A549 (cell line): Measurements from ENCODE around the gene PLPPR3. TPM values are rescaled to one million over a fixed set of nuclear protein-coding genes. Genes with fewer than 3 reads are reported as not detected.

Experiments
- ATAC-seq, 2 experiments: fragments of 200-7000 bp in 1 of 2; fragments of >200 bp in 1 of 2; cut with Nextera tagmentation in 1 of 2; cut with Tn5 transposase in 1 of 2; 3 replicates each; pipeline versions ENCODE4 v1.8.0 to v1.9.1; 2018 to 2020; ENCODE audit warnings: mild to moderate bottlenecking in 1 of 2, moderate library complexity in 1 of 2
- CTCF ChIA-PET: fragments of 300-600 bp; sonication (Branson Sonifier 250); formaldehyde crosslinking; extraction: SDS; loops from one replicate; lab custom pipeline; 2021; ENCODE audit warnings: antibody characterized with exemption, inconsistent platforms; lab: Yijun Ruan, JAX
- POLR2A ChIA-PET: fragments of 350-600 bp; formaldehyde crosslinking; extraction: SDS; loops from one replicate; lab custom pipeline; 2021; ENCODE audit warnings: antibody characterized with exemption, inconsistent platforms; lab: Yijun Ruan, JAX
- DNase-seq, 2 experiments: peaks; one replicate each; pipeline versions ENCODE4 v3.0.0 to v3.0.0-alpha.2; 2011 to 2016; ENCODE audit warnings: low read depth in 1 of 2, low spot score in 1 of 2
- FAIRE-seq: peaks from 2 replicates; lab custom pipeline; 2011; peaks lifted over from hg19 to GRCh38; lab: Jason Lieb, UNC
- H3K27ac ChIP-seq, 2 experiments: fragments of >200 bp; sonication (Bioruptor Twin); formaldehyde crosslinking; 3 replicates each; pipeline ENCODE4 v1.5.1; 2016 to 2017
- H3K4me1 ChIP-seq: fragments of >200 bp; sonication (Bioruptor Twin); formaldehyde crosslinking; 3 replicates; pipeline ENCODE4 v1.6.1; 2016
- H3K4me2 ChIP-seq: fragments of >200 bp; sonication (Bioruptor Twin); formaldehyde crosslinking; 3 replicates; pipeline ENCODE4 v1.6.1; 2016
- H3K4me3 ChIP-seq: fragments of >200 bp; sonication (Bioruptor Twin); formaldehyde crosslinking; 3 replicates; pipeline ENCODE4 v1.5.1; 2016
- H3K9me3 ChIP-seq: fragments of >200 bp; sonication (Bioruptor Twin); formaldehyde crosslinking; 3 replicates; pipeline ENCODE4 v1.6.1; 2016
- CBX8 ChIP-seq: fragments of 200-600 bp; sonication (generic); IDR thresholded peaks from 2 replicates; pipeline ENCODE4 v1.6.1; 2016
- CHD4 ChIP-seq: fragments of 200-600 bp; sonication (generic); IDR thresholded peaks from 2 replicates; pipeline ENCODE4 v1.6.1; 2016; ENCODE audit warnings: antibody characterized with exemption, mild to moderate bottlenecking, borderline replicate concordance
- EHF ChIP-seq: fragments of 250-450 bp; sonication (Bioruptor Pico); IDR thresholded peaks from 2 replicates; pipeline ENCODE4 v1.5.0; 2020; ENCODE audit warnings: mild to moderate bottlenecking
- EP300 ChIP-seq, 2 experiments: fragments of >200 bp; sonication (Bioruptor Twin); formaldehyde crosslinking; IDR thresholded peaks; 2 replicates in 1 of 2; 3 replicates in 1 of 2; pipeline ENCODE4 v1.6.1; 2016 to 2017
- FOSL2 ChIP-seq, 2 experiments: fragments of 450-650 bp in 1 of 2; fragments of >200 bp in 1 of 2; sonication (Bioruptor Twin) in 1 of 2; formaldehyde crosslinking; IDR thresholded peaks; 2 replicates each; pipeline versions ENCODE4 v1.5.0 to v1.6.1; 2016 to 2020; ENCODE audit warnings: mild to moderate bottlenecking in 1 of 2, moderate library complexity in 1 of 2
- HOXA7 ChIP-seq: fragments of 250-450 bp; sonication (Bioruptor Pico); IDR thresholded peaks from 2 replicates; pipeline ENCODE4 v1.5.0; 2020; ENCODE audit warnings: mild to moderate bottlenecking, moderate library complexity
- HOXB13 ChIP-seq: fragments of 250-450 bp; sonication (Bioruptor Pico); IDR thresholded peaks from 2 replicates; pipeline ENCODE4 v1.5.0; 2020; ENCODE audit warnings: low read depth, mild to moderate bottlenecking, moderate library complexity
- JUN ChIP-seq, 2 experiments: fragments of >200 bp; sonication (Bioruptor Twin); formaldehyde crosslinking; IDR thresholded peaks; 2 replicates in 1 of 2; 3 replicates in 1 of 2; pipeline ENCODE4 v1.6.1; 2016 to 2017
- MAZ ChIP-seq: fragments of 150-350 bp; IDR thresholded peaks from 2 replicates; pipeline ENCODE4 v1.6.1; 2014; ENCODE audit warnings: antibody characterized with exemption, low read depth, low read length, borderline replicate concordance
- NPAS2 ChIP-seq: fragments of 250-450 bp; sonication (Bioruptor Pico); IDR thresholded peaks from 2 replicates; pipeline ENCODE4 v1.8.0; 2022; ENCODE audit warnings: mild to moderate bottlenecking, moderate library complexity, borderline replicate concordance
- PBX3 ChIP-seq: IDR thresholded peaks from 2 replicates; pipeline ENCODE4 v1.6.1; 2012
- POLR2A ChIP-seq: IDR thresholded peaks from 2 replicates; pipeline ENCODE4 v1.6.1; 2012; ENCODE audit warnings: mild to moderate bottlenecking, low read length
- POLR2AphosphoS2 ChIP-seq: conservative IDR thresholded peaks from 2 replicates; pipeline ENCODE4 v1.6.1; 2012; ENCODE audit warnings: low read length, improper control_type of control experiment, inconsistent platforms
- RAD21 ChIP-seq, 2 experiments: fragments of >200 bp in 1 of 2; sonication (Bioruptor Twin) in 1 of 2; formaldehyde crosslinking in 1 of 2; IDR thresholded peaks in 1 of 2; conservative IDR thresholded peaks in 1 of 2; 2 replicates in 1 of 2; 3 replicates in 1 of 2; pipeline ENCODE4 v1.6.1; 2012 to 2018; ENCODE audit warnings: inconsistent platforms in 1 of 2
- SMC3 ChIP-seq: fragments of >200 bp; sonication (Bioruptor Twin); formaldehyde crosslinking; IDR thresholded peaks from 3 replicates; pipeline ENCODE4 v1.6.1; 2018; ENCODE audit warnings: inconsistent platforms
- TFCP2L1 ChIP-seq: fragments of 250-450 bp; sonication (Bioruptor Pico); IDR thresholded peaks from 2 replicates; pipeline ENCODE4 v1.5.0; 2021; ENCODE audit warnings: mild to moderate bottlenecking
- TP53 ChIP-seq: fragments of 250-450 bp; sonication (Bioruptor Pico); IDR thresholded peaks from 2 replicates; pipeline ENCODE4 v1.5.0; 2021; ENCODE audit warnings: mild to moderate bottlenecking, moderate library complexity
- ZFP36 ChIP-seq: fragments of 450-650 bp; IDR thresholded peaks from 2 replicates; pipeline ENCODE4 v1.6.1; 2014; ENCODE audit warnings: borderline replicate concordance; ENCODE audit not compliant: partially characterized antibody
- WGBS: methylation state at CpG from one replicate; pipeline ENCODE4 v1.1.6; 2017; ENCODE audit errors: missing lambda C conversion rate; 5-methylcytosine and 5-hydroxymethylcytosine counted together
- polyA plus RNA-seq, 4 experiments: library from polyadenylated mRNA; depleted of rRNA in 3 of 4; stranded (reverse); fragments of >200 nt; fragmentation: RNase III in 1 of 4; extraction: RNeasy Plus Mini Kit Qiagen cat#74134 plus additional on column Dnase treatment in 1 of 4; gene quantifications; 2 replicates in 3 of 4; 3 replicates in 1 of 4; pipeline ENCODE4 v1.2.3, GENCODE V29; 2011 to 2017
- TF ChIP-seq, protein P1 (sequence below): fragments of >200 bp; sonication (Bioruptor Twin); formaldehyde crosslinking; IDR thresholded peaks from 2 replicates; pipeline ENCODE4 v1.6.1; 2016
- TF ChIP-seq, protein P2 (sequence below): IDR thresholded peaks from 2 replicates; pipeline ENCODE4 v1.6.1; 2012; ENCODE audit warnings: low read depth, borderline replicate concordance
- TF ChIP-seq, protein P3 (sequence below): fragments of 250-450 bp; sonication (Bioruptor Pico); IDR thresholded peaks from 2 replicates; pipeline ENCODE4 v1.5.0; 2020; ENCODE audit warnings: low read depth, mild to moderate bottlenecking, moderate library complexity

PLPPR3 gene
- polyA plus RNA-seq, 2 of the 4 experiments (the other 2 are of a cell fraction) = 2.6 to 3.7 TPM

GRCh38 chr19:810883-811489, 10.8 kb downstream of the PLPPR3 start:
- WGBS = 88% methylated on average over 23 of the region's 25 CpGs
- CTCF ChIA-PET = no interaction called here
- FAIRE-seq (no peak), DNase-seq (no peak), ATAC-seq (no peak)
- H3K27ac ChIP-seq = no peak overlapping the region
- no peak overlapping the region for H3K4me3 ChIP-seq
- POLR2A ChIA-PET = no interaction called here
- H3K4me2 ChIP-seq = no peak overlapping the region
- H3K9me3 ChIP-seq = no peaks in the 10 kb centered on the region
- no peaks in the 10 kb centered on the region for H3K4me1 ChIP-seq
- TF ChIP-seq NPAS2 (CRISPR knock-in tag) (no peak), FOSL2 (IDR thresholded peaks at IDR 0.05) (no peak), FOSL2 (CRISPR knock-in tag; IDR thresholded peaks at IDR 0.05) (no peak), CBX8 (no peak)
- TF ChIP-seq, protein P1, sequence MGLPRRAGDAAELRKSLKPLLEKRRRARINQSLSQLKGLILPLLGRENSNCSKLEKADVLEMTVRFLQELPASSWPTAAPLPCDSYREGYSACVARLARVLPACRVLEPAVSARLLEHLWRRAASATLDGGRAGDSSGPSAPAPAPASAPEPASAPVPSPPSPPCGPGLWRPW = no peak
- TF ChIP-seq, protein P2, sequence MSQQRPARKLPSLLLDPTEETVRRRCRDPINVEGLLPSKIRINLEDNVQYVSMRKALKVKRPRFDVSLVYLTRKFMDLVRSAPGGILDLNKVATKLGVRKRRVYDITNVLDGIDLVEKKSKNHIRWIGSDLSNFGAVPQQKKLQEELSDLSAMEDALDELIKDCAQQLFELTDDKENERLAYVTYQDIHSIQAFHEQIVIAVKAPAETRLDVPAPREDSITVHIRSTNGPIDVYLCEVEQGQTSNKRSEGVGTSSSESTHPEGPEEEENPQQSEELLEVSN = no peak

DNA sequence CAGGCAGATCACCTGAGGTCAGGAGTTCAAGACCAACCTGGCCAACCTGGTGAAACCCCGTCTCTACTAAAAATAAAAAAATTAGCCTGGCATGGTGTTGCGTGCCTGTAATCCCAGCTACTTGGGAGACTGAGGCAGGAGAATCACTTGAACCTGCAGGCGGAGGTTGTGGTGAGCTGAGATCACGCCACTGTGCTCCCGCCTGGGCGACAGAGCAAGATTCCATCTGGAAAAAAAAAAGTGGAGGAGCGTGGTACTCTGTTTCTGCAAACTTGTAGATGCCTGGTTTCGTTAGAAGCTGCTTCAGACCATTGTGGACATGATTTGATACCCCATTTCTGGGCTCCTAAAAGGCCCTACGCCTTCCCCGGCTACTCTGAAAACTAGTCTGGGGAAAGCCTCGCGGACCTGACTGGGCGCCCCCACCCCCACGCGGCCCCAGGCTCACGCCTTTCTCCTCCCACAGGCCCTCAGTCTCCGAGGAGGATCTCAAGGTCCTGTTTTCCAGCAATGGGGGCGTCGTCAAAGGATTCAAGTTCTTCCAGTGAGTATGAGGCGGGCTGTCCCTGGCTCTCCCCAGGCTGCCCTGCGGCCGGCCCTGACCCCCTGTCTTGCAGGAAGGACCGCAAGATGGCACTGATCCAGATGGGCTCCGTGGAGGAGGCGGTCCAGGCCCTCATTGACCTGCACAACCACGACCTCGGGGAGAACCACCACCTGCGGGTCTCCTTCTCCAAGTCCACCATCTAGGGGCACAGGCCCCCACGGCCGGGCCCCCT, 11.5 kb downstream of the PLPPR3 start:
- no peak for FAIRE-seq
- Histone ChIP-seq H3K4me1 (no peaks in the 10 kb centered on the region), H3K9me3 (no peaks in the 10 kb centered on the region), H3K4me2 (no peak overlapping the region), H3K4me3 (no peak overlapping the region), H3K27ac (no peak overlapping the region)
- 85% methylated on average over 21 of the region's 30 CpGs for WGBS
- ChIA-PET POLR2A (no interaction called here), CTCF (interaction anchor here (0.6 kb wide), 1 partner anchor 19 kb away, joined by 3 read pairs; no protein-coding TSS in a partner anchor)
- no peak for DNase-seq
- TF ChIP-seq POLR2AphosphoS2 = no peak
- TF ChIP-seq TFCP2L1 (CRISPR knock-in tag) = no peak
- no peak for TF ChIP-seq MAZ
- TF ChIP-seq ZFP36 = no peak
- TF ChIP-seq EP300 (IDR thresholded peaks at IDR 0.05) = no peak
- no peak for TF ChIP-seq JUN (IDR thresholded peaks at IDR 0.05)
- TF ChIP-seq TP53 = no peak
- no peak for TF ChIP-seq EHF
- TF ChIP-seq POLR2A = no peak
- no peak for TF ChIP-seq HOXB13
- TF ChIP-seq, protein P3, sequence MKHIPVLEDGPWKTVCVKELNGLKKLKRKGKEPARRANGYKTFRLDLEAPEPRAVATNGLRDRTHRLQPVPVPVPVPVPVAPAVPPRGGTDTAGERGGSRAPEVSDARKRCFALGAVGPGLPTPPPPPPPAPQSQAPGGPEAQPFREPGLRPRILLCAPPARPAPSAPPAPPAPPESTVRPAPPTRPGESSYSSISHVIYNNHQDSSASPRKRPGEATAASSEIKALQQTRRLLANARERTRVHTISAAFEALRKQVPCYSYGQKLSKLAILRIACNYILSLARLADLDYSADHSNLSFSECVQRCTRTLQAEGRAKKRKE (CRISPR knock-in tag) = no peak
- ATAC-seq = no peak

DNA sequence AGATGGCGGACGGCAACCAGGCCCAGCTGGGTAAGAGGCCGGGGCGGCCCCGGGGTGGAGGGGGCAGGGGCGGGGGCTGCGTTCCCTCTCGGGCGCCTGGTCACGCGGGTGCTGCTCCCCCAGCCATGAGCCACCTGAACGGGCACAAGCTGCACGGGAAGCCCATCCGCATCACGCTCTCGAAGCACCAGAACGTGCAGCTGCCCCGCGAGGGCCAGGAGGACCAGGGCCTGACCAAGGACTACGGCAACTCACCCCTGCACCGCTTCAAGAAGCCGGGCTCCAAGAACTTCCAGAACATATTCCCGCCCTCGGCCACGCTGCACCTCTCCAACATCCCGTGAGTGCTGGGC, 13.4 kb downstream of the PLPPR3 start:
- WGBS = no CpG with 5 or more reads among the region's 26 CpGs
- no peaks in the 10 kb centered on the region for H3K9me3 ChIP-seq
- TF ChIP-seq PBX3 = no peak
- no peak for TF ChIP-seq SMC3
- no peak for TF ChIP-seq RAD21 (conservative IDR thresholded peaks at IDR 0.05 in 1 of 2, IDR thresholded peaks at IDR 0.05 in 1 of 2)
- TF ChIP-seq HOXA7 (CRISPR knock-in tag) = no peak
- no peak for TF ChIP-seq CHD4
- no peak overlapping the region for H3K4me3 ChIP-seq
- CTCF ChIA-PET = no interaction called here
- no peak overlapping the region for H3K27ac ChIP-seq
- ATAC-seq (no peak), DNase-seq (no peak), FAIRE-seq (no peak)
- POLR2A ChIA-PET = no interaction called here
- H3K4me1 ChIP-seq = peaks cover 2% of the 10 kb centered on the region; the same call in 1 of the 3 replicates
- no peak overlapping the region for H3K4me2 ChIP-seq
